Stomach (tissue), 4 donors: ENCODE data around the gene S100A2.

Experiments used
- CTCF ChIP-seq, 7 experiments: fragments of 450-650 bp in 4 of 7; fragments of 200-600 bp in 3 of 7; sonication (generic) in 3 of 7; IDR thresholded peaks; one replicate each; pipeline ENCODE4 v1.5.1; 2016 to 2019; ENCODE audit warnings: antibody characterized with exemption in 7 of 7, control low read depth in 2 of 7, mild to moderate bottlenecking in 1 of 7
- EP300 ChIP-seq: sonication (generic); formaldehyde crosslinking; IDR thresholded peaks from one replicate; pipeline ENCODE4 v1.6.1; 2017; ENCODE audit warnings: antibody characterized with exemption

GRCh38 chr1:153610811-153611301 is 45.2 kb upstream of the S100A2 start:
- TF ChIP-seq CTCF (IDR thresholded peaks at IDR 0.05) (no peak), EP300 (no peak)
